K562 (cell line): Measurements from ENCODE around the gene RAB7A. TPM values are rescaled to one million over a fixed set of nuclear protein-coding genes. Genes with fewer than 3 reads are reported as not detected.
A peak's percentile ranks its signal among the peaks of the same experiment; 100 is the strongest.

ENCODE experiments used
- ATAC-seq: fragments of 200-7000 bp; cut with Tn5 transposase; 3 replicates; pipeline ENCODE4 v1.9.1; 2020; ENCODE audit warnings: moderate library complexity
- BruUV-seq: library from RNA; stranded (reverse); fragments of 400-500 nt; replicated peaks from 2 replicates; lab custom pipeline; 2021; lab: Mats Ljungman, UMichigan
- CTCF ChIA-PET: fragments of 300-600 bp; formaldehyde crosslinking; extraction: SDS; loops from one replicate; lab custom pipeline; 2021; ENCODE audit warnings: low intra/inter-chr PET ratio; lab: Yijun Ruan, JAX
- POLR2A ChIA-PET: fragments of 300-600, 350-650 bp; sonication (Branson Sonifier 250); formaldehyde crosslinking; extraction: SDS; loops from one replicate; lab custom pipeline; 2021; ENCODE audit warnings: antibody characterized with exemption, inconsistent platforms; lab: Yijun Ruan, JAX
- DNase-seq, 4 experiments: peaks; one replicate each; pipeline versions ENCODE4 v3.0.0 to v3.0.0-alpha.2; 2011 to 2018; ENCODE audit warnings: low spot score in 3 of 4, mixed read lengths in 3 of 4; ENCODE audit errors: extremely low read depth in 1 of 4
- FAIRE-seq: peaks from 2 replicates; lab custom pipeline; 2011; peaks lifted over from hg19 to GRCh38; lab: Jason Lieb, UNC
- H2AFZ ChIP-seq: 2 replicates; pipeline ENCODE4 v1.6.0; 2011; ENCODE audit warnings: low read depth, low read length, control low read depth, inconsistent platforms
- H3K27ac ChIP-seq: fragments of 200-600 bp; 3 replicates; pipeline ENCODE4 v1.8.0; 2011; ENCODE audit warnings: low read depth, mild to moderate bottlenecking, control low read depth, inconsistent platforms, low read length, moderate library complexity, mixed read lengths; ENCODE audit errors: extremely low read depth
- H3K27me3 ChIP-seq, 2 experiments: fragments of 300-600 bp in 1 of 2; 2 replicates in 1 of 2; 3 replicates in 1 of 2; pipeline versions ENCODE4 v1.6.0 to v1.8.0; 2011; ENCODE audit warnings: inconsistent platforms in 2 of 2, low read length in 2 of 2, mild to moderate bottlenecking in 1 of 2, mixed read lengths in 1 of 2, moderate library complexity in 1 of 2; ENCODE audit not compliant: control insufficient read depth in 2 of 2, insufficient read depth in 2 of 2
- H3K36me3 ChIP-seq: fragments of 300-600 bp; 3 replicates; pipeline ENCODE4 v1.8.0; 2011; ENCODE audit warnings: mild to moderate bottlenecking, low read length, inconsistent platforms; ENCODE audit not compliant: control insufficient read depth, insufficient read depth
- H3K4me1 ChIP-seq, 2 experiments: fragments of 200-600 bp in 1 of 2; replicated peaks in 1 of 2; 2 replicates in 1 of 2; 3 replicates in 1 of 2; pipeline versions ENCODE4 v1.5.1 to v1.8.0; 2011; ENCODE audit warnings: inconsistent platforms in 2 of 2, low read length in 2 of 2, mild to moderate bottlenecking in 1 of 2, mixed read lengths in 1 of 2, moderate library complexity in 1 of 2; ENCODE audit not compliant: control insufficient read depth in 2 of 2, insufficient read depth in 2 of 2
- H3K4me2 ChIP-seq: 2 replicates; pipeline ENCODE4 v1.6.1; 2011; ENCODE audit warnings: low read length, control low read depth, inconsistent platforms, mixed read lengths; ENCODE audit not compliant: insufficient read depth
- H3K4me3 ChIP-seq: fragments of 200-600 bp; sonication (generic), shearing (Covaris generic); 2 replicates; pipeline ENCODE4 v1.5.1; 2016; ENCODE audit warnings: control low read depth, inconsistent platforms
- H3K79me2 ChIP-seq: fragments of 200-600 bp; 3 replicates; pipeline ENCODE4 v1.8.0; 2011; ENCODE audit warnings: low read length, inconsistent platforms; ENCODE audit not compliant: control insufficient read depth, insufficient read depth
- H3K9ac ChIP-seq, 2 experiments: 2 replicates each; pipeline versions ENCODE4 v1.6.0 to v1.6.1; 2011; ENCODE audit warnings: low read depth in 2 of 2, low read length in 2 of 2, control low read depth in 1 of 2, inconsistent platforms in 1 of 2, mild to moderate bottlenecking in 1 of 2, mixed read lengths in 1 of 2; ENCODE audit not compliant: insufficient read depth in 1 of 2
- H3K9me1 ChIP-seq: one replicate; pipeline ENCODE4 v1.6.0; 2011; ENCODE audit warnings: inconsistent platforms, mild to moderate bottlenecking, low read length, moderate library complexity; ENCODE audit not compliant: control insufficient read depth, insufficient read depth
- H3K9me3 ChIP-seq: replicated peaks from 2 replicates; pipeline ENCODE4 v1.5.1; 2011; ENCODE audit warnings: low read depth, low read length, inconsistent platforms; ENCODE audit not compliant: control insufficient read depth, insufficient read depth
- H4K20me1 ChIP-seq: replicated peaks from 2 replicates; pipeline ENCODE4 v1.6.1; 2011; ENCODE audit warnings: low read length, inconsistent platforms, mixed read lengths; ENCODE audit not compliant: control insufficient read depth, insufficient read depth
- FOXO4 ChIP-seq: fragments of 450-650 bp; formaldehyde crosslinking; IDR thresholded peaks from 2 replicates; pipeline ENCODE4 v1.4.0; 2020; ENCODE audit warnings: mild to moderate bottlenecking, moderate library complexity
- ZC3H11A ChIP-seq: IDR thresholded peaks from 2 replicates; pipeline ENCODE4 v1.6.1; 2012; ENCODE audit warnings: low read depth, low read length, improper control_type of control experiment
- ZNF316 ChIP-seq: fragments of 450-650 bp; IDR thresholded peaks from 2 replicates; pipeline ENCODE4 v1.6.1; 2016
- ZNF584 ChIP-seq: fragments of 200-800 bp; sonication (Bioruptor generic); IDR thresholded peaks from 2 replicates; pipeline ENCODE4 v1.6.1; 2016; ENCODE audit warnings: low read depth, mild to moderate bottlenecking, missing genetic modification characterization, missing compliant biosample characterization
- WGBS: fragments of 100-300 bp; shearing (Covaris generic); methylation state at CpG from one replicate; pipeline ENCODE4 v1.1.6; 2016; ENCODE audit warnings: low coverage, mixed read lengths; ENCODE audit not compliant: insufficient coverage; ENCODE audit errors: missing lambda C conversion rate; 5-methylcytosine and 5-hydroxymethylcytosine counted together
- in situ Hi-C: fragments of 300-500 bp; cut with MboI; formaldehyde crosslinking; loops from 4 replicates; pipeline ENCODE4 v1.15.0; 2018; ENCODE audit warnings: inconsistent platforms, mixed read lengths
- intact Hi-C: fragments of 100-400 bp; cut with micrococcal nuclease; formaldehyde crosslinking; loops from 2 replicates; pipeline ENCODE4 v1.14.2; 2022
- polyA plus RNA-seq, 8 experiments: library from polyadenylated mRNA; depleted of rRNA in 4 of 8; stranded (reverse) in 5 of 8; unstranded in 3 of 8; fragments of >200 nt; fragmentation: Nextera tagmentation in 2 of 8; fragmentation: Illumina TruSeq in 1 of 8; extraction: Ambion mirVana in 2 of 8; extraction: Trizol in 1 of 8; gene quantifications; 2 replicates each; pipeline versions ENCODE4 v1.2.1 to v1.2.3, GENCODE V29; 2011 to 2014; ENCODE audit warnings: inconsistent platforms in 1 of 8, missing spikeins in 1 of 8
- total RNA-seq, 7 experiments: library from RNA; depleted of rRNA in 6 of 7; stranded (reverse); fragments of >200 nt in 6 of 7; fragmentation: Illumina TruSeq in 2 of 7; extraction: Trizol in 2 of 7; gene quantifications; 2 replicates each; pipeline versions ENCODE4 v1.2.1 to v1.2.3, GENCODE V29; 2011 to 2021; ENCODE audit warnings: low replicate concordance in 1 of 7

Gene RAB7A
- total and polyA plus RNA-seq, 9 of the 15 experiments (the other 6 are each of a cell fraction or from before 2014, with no cell fraction given) = 30.9 to 204 (median 72.8) TPM

- Histone ChIP-seq H3K9me1 (no peaks in the 10 kb centered on the region), H3K36me3 (0 out of 3 replicates have a peak, but pooled peaks cover 7% of the 10 kb centered on the region), H3K27ac (no peak overlapping the region), H3K4me2 (no peak overlapping the region), H3K79me2 (peaks cover 91% of the 10 kb centered on the region), H3K4me3 (no peak overlapping the region), H3K27me3 (no peaks in the 10 kb centered on the region), H3K9me3 (no peaks in the 10 kb centered on the region), H3K9ac (no peak overlapping the region), H2AFZ (no peak overlapping the region), H4K20me1 (peaks cover 9% of the 10 kb centered on the region), H3K4me1 (peaks cover 0 to 14% of the 10 kb centered on the region in 2 experiments; a peak in 3 of 5 replicates)
- BruUV-seq = no TSS peak
- in situ Hi-C loops (no loop called here), intact Hi-C loops (no loop called here)
- DNase-seq (no peak), FAIRE-seq (no peak), ATAC-seq (no peak)
- 84% methylated on average over 5 of the region's 5 CpGs for WGBS
- TF ChIP-seq ZNF316 (peak; percentile 4; the same call in 1 of the 2 replicates), ZC3H11A (no peak), FOXO4 (no peak), ZNF584 (no peak)
- CTCF ChIA-PET = no interaction called here
- POLR2A ChIA-PET = no interaction called here
These were observed 62.4 kb downstream of the RAB7A start for GRCh38 chr3:128788268-128788869.
